Fibroblast of peridontal ligament (primary cell): ENCODE measurements around the gene LRRC4C.
"Not testable (repeated sequence)": the region's sequence is repeated elsewhere in the genome, so short reads cannot be mapped to it uniquely, and the experiment has no call there.

Experiments used
- DNase-seq: peaks from one replicate; pipeline ENCODE4 v3.0.0-alpha.2; 2010; ENCODE audit errors: extremely low read depth

Gene LRRC4C

DNA sequence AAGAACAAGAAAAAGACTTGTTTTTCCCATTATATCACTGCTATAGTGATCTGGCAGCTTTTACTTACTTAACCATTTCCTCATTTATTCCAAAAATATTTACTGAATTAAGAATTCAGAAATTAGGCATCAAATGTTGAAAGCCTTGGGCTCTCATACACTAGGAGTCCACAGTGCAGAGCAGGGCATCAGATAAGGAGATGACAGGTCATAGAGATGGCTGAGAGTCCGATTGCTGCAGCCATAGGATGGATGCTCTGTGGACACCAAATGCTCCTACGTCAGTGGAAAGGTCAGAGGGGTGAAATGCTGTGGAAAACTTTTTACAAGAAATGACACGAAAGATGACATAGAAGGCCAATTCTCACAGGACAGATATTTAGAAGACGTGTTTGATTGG, 771.1 kb downstream of the LRRC4C start:
- DNase-seq = no peak

DNA sequence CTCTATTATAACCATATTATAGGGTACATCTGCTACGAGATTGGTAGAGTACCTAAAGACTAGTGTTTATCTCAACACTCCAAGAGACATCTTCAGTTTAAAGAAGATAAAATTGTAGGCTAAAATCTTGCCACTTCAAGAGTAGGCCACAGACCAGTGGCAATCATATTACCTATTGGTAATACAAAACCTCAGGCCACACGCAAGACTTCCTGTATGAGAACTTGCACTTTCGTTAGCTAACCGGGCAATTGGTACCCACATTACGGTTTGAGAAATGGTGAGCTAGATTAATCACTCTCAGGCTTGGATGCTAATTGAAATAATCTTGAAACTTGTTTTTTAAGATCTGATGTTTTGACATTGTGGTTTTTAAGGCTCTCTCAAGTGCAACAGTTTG, 772.7 kb downstream of the LRRC4C start:
- no peak for DNase-seq

GRCh38 chr11:40683010-40683409, 776.4 kb downstream of the LRRC4C start:
- DNase-seq = no peak

DNA sequence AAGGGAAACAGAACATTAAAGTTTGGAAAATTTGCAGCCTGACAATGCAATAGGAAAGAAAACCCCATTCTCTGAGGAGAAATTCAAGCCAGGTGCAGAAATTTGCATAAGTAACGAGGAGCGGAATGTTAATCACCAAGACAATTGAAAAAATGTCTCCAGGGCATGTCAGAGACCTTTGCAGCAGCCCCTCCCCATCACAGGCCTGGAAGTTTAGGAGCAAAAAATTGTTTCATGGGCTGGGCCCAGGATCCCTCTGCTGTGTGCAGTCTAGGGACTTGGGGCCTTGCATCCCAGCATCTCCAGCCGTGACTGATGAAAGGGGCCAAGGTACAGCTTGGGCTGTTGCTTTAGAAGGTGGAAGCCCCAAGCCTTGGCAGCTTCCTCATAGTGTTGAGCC, 780.2 kb downstream of the LRRC4C start:
- no peak for DNase-seq

GRCh38 chr11:40647295-40647694, 812.2 kb downstream of the LRRC4C start:
- no peak for DNase-seq

DNA sequence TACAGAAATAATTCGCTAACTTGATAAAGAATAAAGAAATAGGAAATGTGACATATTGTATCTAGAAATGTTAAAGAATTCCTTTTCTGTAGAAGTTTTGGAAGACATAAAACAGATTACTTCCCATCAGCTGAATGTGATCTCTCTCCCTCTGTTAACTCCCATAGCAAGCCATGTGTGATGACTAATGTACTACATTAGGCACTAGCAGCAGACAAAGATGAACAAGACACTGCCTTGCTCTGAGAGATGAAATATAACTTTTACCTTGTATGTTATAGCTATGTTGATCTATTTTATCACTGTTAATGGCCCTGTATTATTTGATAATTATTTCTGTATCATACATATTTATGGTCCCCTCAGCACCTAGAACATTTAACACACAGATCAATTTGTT, 817.2 kb downstream of the LRRC4C start:
- DNase-seq = no peak

DNA sequence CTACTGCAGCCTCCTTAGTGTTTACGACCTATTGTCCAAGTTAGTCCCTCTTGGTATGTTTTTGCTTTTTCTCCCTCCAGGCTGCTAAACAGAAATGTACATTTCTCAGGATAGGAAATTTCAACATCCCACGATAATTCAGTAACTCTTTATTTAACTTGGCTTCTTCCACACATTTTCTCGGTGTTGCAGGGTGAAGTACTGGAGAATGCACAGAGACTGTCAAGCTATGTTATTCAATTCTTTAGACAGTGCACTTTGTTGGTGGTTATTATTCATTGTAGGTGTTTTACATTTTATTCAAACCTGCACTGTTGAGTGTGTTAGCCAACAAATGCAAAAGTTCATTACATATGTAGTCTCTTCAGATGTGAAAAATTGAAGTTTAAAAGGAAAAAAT, 839.8 kb downstream of the LRRC4C start:
- no peak for DNase-seq

DNA sequence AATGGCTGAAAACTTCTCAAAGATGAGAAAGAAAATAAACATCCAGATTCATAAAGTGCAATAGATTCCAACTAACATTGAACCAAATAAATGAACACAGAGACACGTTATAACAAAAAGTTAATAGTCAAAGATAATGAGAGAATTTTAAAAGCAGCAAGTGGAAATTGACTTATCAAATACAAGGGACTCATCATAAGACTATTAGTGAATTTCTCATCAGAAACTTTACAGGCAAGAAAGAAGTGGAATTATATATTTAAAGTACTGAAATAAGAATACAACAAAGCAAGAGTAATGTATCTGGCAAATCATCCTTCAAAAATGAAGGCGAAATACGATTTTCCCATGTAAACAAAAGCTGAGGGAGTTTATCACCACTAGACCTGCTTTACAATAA, 852.7 kb downstream of the LRRC4C start:
- DNase-seq = no peak

- no peak for DNase-seq
Measured at GRCh38 chr11:40602866-40603552, 856.4 kb downstream of the LRRC4C start.

DNA sequence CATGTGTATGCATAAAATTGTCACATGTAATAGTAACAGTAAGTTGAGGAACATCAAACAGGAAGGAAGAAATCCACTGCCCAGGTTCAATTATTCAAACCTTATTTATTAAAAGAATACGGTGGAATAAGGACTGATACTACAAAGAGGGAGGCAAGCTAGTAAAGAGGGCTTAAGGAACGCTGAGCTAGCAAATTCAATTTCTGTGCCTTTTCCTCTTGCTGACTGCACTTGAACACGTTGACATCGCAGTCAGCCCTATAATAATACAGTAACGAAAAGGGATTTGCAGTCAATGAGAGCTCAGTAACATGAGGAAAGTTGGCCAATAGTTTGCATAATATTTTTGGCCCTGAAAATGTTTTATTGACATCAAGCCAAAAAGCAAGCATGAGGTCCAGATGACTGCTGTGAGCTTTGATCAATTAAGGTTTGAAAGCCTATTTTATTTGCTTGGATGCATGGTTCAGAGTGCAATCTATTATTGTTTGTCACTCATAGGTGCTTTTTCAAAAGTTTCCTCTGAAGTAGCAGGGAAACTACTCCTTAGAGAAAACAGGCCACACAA, 861.8 kb downstream of the LRRC4C start:
- DNase-seq = no peak

GRCh38 chr11:40573254-40573891, 886.1 kb downstream of the LRRC4C start:
- no peak for DNase-seq

DNA sequence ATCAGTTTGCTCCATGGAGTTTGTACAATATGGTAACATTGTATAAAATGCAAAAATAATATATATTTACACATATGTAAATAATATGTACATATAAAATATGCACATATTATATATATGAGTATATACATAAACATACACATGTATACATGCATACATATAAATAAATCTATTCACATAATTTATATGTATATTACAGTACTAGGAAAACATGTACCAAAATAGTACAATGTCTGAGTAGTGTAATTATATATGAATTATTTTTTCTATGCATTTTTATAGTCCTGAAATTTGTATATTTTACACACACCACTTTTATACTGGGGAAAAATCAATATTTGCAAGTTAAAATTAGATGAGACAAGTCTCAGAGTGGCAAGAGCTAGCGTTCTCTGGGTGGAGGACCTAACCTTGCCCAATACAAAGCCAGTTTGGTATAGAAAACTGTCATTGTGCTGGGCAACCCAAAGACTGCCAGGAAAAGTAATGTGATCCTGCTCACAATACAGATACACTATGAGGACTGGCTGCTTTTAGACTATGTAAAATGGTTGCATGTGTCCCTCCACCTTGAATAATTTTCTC, 889.4 kb downstream of the LRRC4C start:
- no peak for DNase-seq

GRCh38 chr11:40567392-40567791, 892.1 kb downstream of the LRRC4C start:
- no peak for DNase-seq

DNA sequence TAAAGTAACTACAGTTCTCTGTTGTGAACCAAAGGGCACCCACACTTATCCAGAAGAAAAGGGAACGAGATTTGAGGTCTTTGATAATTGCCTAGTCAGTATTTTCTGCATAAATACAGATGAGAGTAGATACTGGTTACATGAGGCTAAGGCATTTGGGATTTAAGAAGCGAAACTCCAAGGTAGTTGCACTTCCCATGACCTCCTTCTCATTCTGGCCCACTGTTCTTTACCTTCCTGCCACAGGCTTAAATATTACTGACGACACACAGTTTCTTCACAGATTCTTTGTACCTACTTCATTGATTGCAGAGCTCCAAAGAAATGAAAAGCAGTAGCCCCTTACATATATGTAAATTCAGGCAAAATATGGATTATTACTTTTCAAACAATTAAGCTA, 915.3 kb downstream of the LRRC4C start:
- no peak for DNase-seq

GRCh38 chr11:40542821-40543220, 916.6 kb downstream of the LRRC4C start:
- no peak for DNase-seq

DNA sequence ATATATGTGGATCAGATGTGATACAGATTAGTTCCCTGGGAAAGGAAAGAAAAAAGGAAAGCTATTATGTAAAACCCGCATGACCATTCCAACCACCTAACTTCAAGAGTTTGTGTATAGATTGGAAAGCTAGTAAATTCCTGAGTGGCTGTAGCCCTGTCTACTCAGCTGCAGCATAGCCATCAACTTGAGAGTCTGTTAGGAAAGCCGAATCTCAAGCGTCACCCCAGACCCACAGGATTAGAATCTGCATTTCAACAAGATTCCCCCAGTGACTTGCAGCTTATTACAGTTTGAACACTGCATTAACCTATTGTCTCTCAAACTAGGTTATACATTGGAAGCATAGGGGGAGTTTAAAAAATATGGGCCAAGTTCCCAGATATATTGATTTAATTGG, 921.7 kb downstream of the LRRC4C start:
- DNase-seq = no peak

DNA sequence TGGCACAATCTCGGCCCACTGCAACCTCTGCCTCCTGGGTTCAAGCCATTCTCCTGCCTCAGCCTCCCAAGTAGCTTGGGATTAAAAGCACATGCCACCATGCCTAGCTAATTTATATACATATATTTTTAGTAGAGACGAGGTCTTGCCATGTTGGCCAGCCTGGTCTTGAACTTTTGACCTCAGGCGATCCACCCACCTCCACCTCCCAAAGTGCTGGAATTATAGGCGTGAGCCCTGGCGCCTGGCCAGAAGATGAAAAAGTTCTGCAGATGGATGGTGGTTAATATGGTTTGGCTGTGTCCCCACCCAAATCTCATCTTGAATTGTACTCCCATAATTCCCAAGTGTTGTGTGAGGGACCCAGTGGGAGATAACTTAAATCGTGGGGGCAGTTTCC, 937.4 kb downstream of the LRRC4C start:
- DNase-seq = not testable (repeated sequence)

GRCh38 chr11:40517122-40517521, 942.3 kb downstream of the LRRC4C start:
- DNase-seq = no peak

GRCh38 chr11:40514124-40514523, 945.3 kb downstream of the LRRC4C start:
- DNase-seq = no peak

DNA sequence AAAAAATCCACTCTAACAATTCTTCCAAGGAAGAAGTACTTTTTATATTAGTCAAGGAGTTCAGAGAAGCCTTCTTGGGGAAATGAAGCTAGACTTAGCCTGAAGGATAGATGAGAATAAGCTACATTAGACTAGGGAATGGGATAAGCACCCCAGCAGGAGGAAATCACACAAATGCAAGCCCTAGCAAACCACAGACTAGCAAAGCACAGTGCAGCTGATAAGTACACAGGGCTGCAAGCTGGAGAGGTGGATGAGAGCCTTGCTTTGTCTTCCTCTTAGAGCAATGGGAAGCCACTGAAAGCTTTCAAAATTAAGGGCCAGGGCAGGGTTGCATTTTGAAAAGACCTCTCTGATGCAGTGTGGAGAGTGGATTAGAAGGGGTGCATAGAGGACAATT, 946.2 kb downstream of the LRRC4C start:
- no peak for DNase-seq

- DNase-seq = no peak
Measured at GRCh38 chr11:40508303-40508702, 951.1 kb downstream of the LRRC4C start.

GRCh38 chr11:40506226-40506625, 953.2 kb downstream of the LRRC4C start:
- no peak for DNase-seq

DNA sequence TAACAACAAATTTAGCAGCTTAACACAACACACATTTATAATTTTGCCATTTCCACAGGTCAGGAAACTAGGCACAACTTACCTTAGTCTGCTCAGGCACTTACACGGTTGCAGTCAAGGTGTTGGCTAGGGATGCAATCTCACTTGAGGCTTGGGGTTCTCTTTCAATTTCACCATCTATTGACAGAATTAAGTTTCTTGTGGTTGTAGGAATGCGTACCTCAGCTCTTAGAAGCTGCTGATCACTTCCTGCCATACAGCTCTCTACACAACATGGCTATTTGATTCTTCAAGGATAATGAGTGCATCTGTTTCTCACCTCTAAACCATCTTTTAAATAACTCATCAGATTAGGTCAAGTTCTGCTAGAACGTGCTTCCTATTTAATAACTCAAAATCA, 968.1 kb downstream of the LRRC4C start:
- DNase-seq = no peak
